Left lung (tissue), 10 donors: ENCODE measurements around the gene LAMA2. TPM values are rescaled to one million over a fixed set of nuclear protein-coding genes. Genes with fewer than 3 reads are reported as not detected.
A peak's percentile ranks its signal among the peaks of the same experiment; 100 is the strongest.

Experiments used
- ATAC-seq: fragments of 200-7000 bp; cut with Tn5 transposase; one replicate; pipeline ENCODE4 v1.9.1; 2020; ENCODE audit warnings: moderate library complexity
- DNase-seq, 4 donors: peaks; one replicate each; pipeline ENCODE4 v3.0.0-alpha.2; 2013 to 2020
- H3K27ac ChIP-seq, 2 donors: fragments of 200-600 bp; sonication (generic) in 1 of 2; one replicate each; pipeline versions ENCODE4 v1.5.0 to v1.8.0; 2020 to 2021
- H3K27me3 ChIP-seq, 2 donors: fragments of 200-600 bp; sonication (generic) in 1 of 2; one replicate each; pipeline versions ENCODE4 v1.5.0 to v1.8.0; 2020 to 2021
- H3K36me3 ChIP-seq, 2 donors: fragments of 200-600 bp; sonication (generic) in 1 of 2; one replicate each; pipeline versions ENCODE4 v1.5.0 to v1.8.0; 2020 to 2021
- H3K4me1 ChIP-seq, 2 donors: fragments of 200-600 bp; one replicate each; pipeline ENCODE4 v1.8.0; 2021
- H3K4me3 ChIP-seq, 2 donors: fragments of 200-600 bp; sonication (generic) in 1 of 2; one replicate each; pipeline versions ENCODE4 v1.5.0 to v1.8.0; 2020 to 2021; ENCODE audit warnings: mild to moderate bottlenecking in 1 of 2
- H3K9me3 ChIP-seq, 2 donors: fragments of 200-600 bp; sonication (generic) in 1 of 2; one replicate each; pipeline versions ENCODE4 v1.5.0 to v1.8.0; 2020 to 2021
- CTCF ChIP-seq, 2 donors: fragments of 200-600 bp; sonication (generic) in 1 of 2; IDR thresholded peaks; one replicate each; pipeline versions ENCODE4 v1.5.0 to v1.8.0; 2021; ENCODE audit warnings: antibody characterized with exemption in 2 of 2
- intact Hi-C, 2 donors: fragments of 100-400 bp; cut with DNase I; formaldehyde crosslinking; loops; one replicate each; pipeline versions ENCODE4 v1.11.2 to v1.14.2; 2022
- polyA plus RNA-seq, 6 donors: library from polyadenylated mRNA; unstranded; fragments of 120-200 nt; gene quantifications; one replicate each; pipeline ENCODE4 v1.2.1, GENCODE V29; 2013; ENCODE audit not compliant: insufficient read length in 6 of 6
- total RNA-seq, 2 donors: library from RNA; stranded (reverse); fragmentation: NEBNext Ultra II Directional; extraction: Animal tissue kit (Norgen Biotek cat#: 25700); gene quantifications; one replicate each; pipeline ENCODE4 v1.2.1, GENCODE V29; 2021
- donor health status: DM: no; HTN: yes; CAD: no.
- donor health status: DM: no; HTN: no; CAD: no.

The LAMA2 gene
- total and polyA plus RNA-seq, 8 donors = 32.7 to 91.7 (median 64.7) TPM

GRCh38 chr6:129453073-129453472 is 570.1 kb downstream of the LAMA2 start:
- H3K4me3 ChIP-seq = no peak overlapping the region
- TF ChIP-seq CTCF (IDR thresholded peaks at IDR 0.05) = no peak
- ATAC-seq = no peak
- no peak for DNase-seq
- no peaks in the 10 kb centered on the region for H3K4me1 ChIP-seq
- H3K36me3 ChIP-seq = no peaks in the 10 kb centered on the region
- intact Hi-C loops = no loop called here
- H3K27ac ChIP-seq = no peak overlapping the region
- H3K9me3 ChIP-seq = no peaks in the 10 kb centered on the region
- H3K27me3 ChIP-seq = no peaks in the 10 kb centered on the region

- DNase-seq (no peak), ATAC-seq (peak; percentile 49)
- intact Hi-C loops = no loop called here
- Histone ChIP-seq H3K27ac (no peak overlapping the region), H3K4me1 (no peaks in the 10 kb centered on the region), H3K36me3 (no peaks in the 10 kb centered on the region), H3K27me3 (no peaks in the 10 kb centered on the region), H3K9me3 (no peaks in the 10 kb centered on the region), H3K4me3 (no peak overlapping the region)
- TF ChIP-seq CTCF (IDR thresholded peaks at IDR 0.05) = no peak
These were observed 571.5 kb downstream of the LAMA2 start for GRCh38 chr6:129454488-129454887.

- Histone ChIP-seq H3K27ac (no peak overlapping the region), H3K4me3 (no peak overlapping the region), H3K27me3 (no peaks in the 10 kb centered on the region), H3K4me1 (no peaks in the 10 kb centered on the region), H3K36me3 (no peaks in the 10 kb centered on the region), H3K9me3 (no peaks in the 10 kb centered on the region)
- intact Hi-C loops = no loop called here
- no peak for DNase-seq
- no peak for TF ChIP-seq CTCF (IDR thresholded peaks at IDR 0.05)
- no peak for ATAC-seq
These were observed 572.3 kb downstream of the LAMA2 start for GRCh38 chr6:129455126-129455769.

GRCh38 chr6:129460221-129460620 is 577.3 kb downstream of the LAMA2 start:
- intact Hi-C loops = no loop called here

More at GRCh38 chr6:129460221-129460620, 577.3 kb downstream of the LAMA2 start:
- TF ChIP-seq CTCF (IDR thresholded peaks at IDR 0.05) = no peak
- no peak for ATAC-seq
- Histone ChIP-seq H3K9me3 (no peaks in the 10 kb centered on the region), H3K4me3 (no peak overlapping the region), H3K36me3 (peaks cover 0 to 7% of the 10 kb centered on the region in 2 donors), H3K27ac (no peak overlapping the region), H3K4me1 (no peaks in the 10 kb centered on the region), H3K27me3 (no peaks in the 10 kb centered on the region)
- no peak for DNase-seq
